Trophoblast cell (in vitro differentiated cells and primary cell): ENCODE data around the gene ASTL.

ENCODE experiments used
- DNase-seq, 2 donors: peaks; one replicate each; pipeline ENCODE4 v3.0.0-alpha.2; 2016
- H2AFZ ChIP-seq: 2 replicates; pipeline ENCODE4 v1.6.1; 2013; ENCODE audit warnings: low read length, moderate library complexity, mild to moderate bottlenecking; ENCODE audit not compliant: insufficient read depth, poor library complexity
- H2AK5ac ChIP-seq: 2 replicates; pipeline ENCODE4 v1.6.1; 2013; ENCODE audit warnings: mild to moderate bottlenecking, low read length
- H2BK120ac ChIP-seq: 2 replicates; pipeline ENCODE4 v1.6.1; 2013; ENCODE audit warnings: low read length, mild to moderate bottlenecking, moderate library complexity; ENCODE audit not compliant: insufficient read depth, poor library complexity
- H2BK12ac ChIP-seq: 2 replicates; pipeline ENCODE4 v1.6.1; 2013; ENCODE audit warnings: mild to moderate bottlenecking, low read length, moderate library complexity
- H2BK5ac ChIP-seq: 2 replicates; pipeline ENCODE4 v1.6.1; 2013; ENCODE audit warnings: low read length, low read depth, moderate library complexity, mild to moderate bottlenecking; ENCODE audit not compliant: poor library complexity
- H3K14ac ChIP-seq: 2 replicates; pipeline ENCODE4 v1.6.1; 2013; ENCODE audit warnings: mild to moderate bottlenecking, low read length
- H3K18ac ChIP-seq: 2 replicates; pipeline ENCODE4 v1.6.1; 2013; ENCODE audit warnings: mild to moderate bottlenecking, low read length
- H3K23ac ChIP-seq: 2 replicates; pipeline ENCODE4 v1.6.1; 2013; ENCODE audit warnings: low read length
- H3K27ac ChIP-seq: 2 replicates; pipeline ENCODE4 v1.5.1; 2013; ENCODE audit warnings: low read depth, mild to moderate bottlenecking, inconsistent platforms, low read length, moderate library complexity
- H3K27me3 ChIP-seq: 2 replicates; pipeline ENCODE4 v1.6.1; 2013; ENCODE audit warnings: inconsistent platforms, mild to moderate bottlenecking, low read length, moderate library complexity; ENCODE audit not compliant: insufficient read depth
- H3K36me3 ChIP-seq, 2 experiments: 1 replicate in 1 of 2; 2 replicates in 1 of 2; pipeline ENCODE4 v1.6.1; 2013; ENCODE audit warnings: low read length in 2 of 2, mild to moderate bottlenecking in 2 of 2, moderate library complexity in 1 of 2; ENCODE audit not compliant: insufficient read depth in 2 of 2, control insufficient read depth in 1 of 2
- H3K4ac ChIP-seq: 2 replicates; pipeline ENCODE4 v1.6.1; 2013; ENCODE audit warnings: low read depth, mild to moderate bottlenecking, low read length, moderate library complexity
- H3K4me1 ChIP-seq, 2 experiments: 1 replicate in 1 of 2; 2 replicates in 1 of 2; pipeline ENCODE4 v1.6.1; 2013; ENCODE audit warnings: low read length in 2 of 2, mild to moderate bottlenecking in 2 of 2, moderate library complexity in 1 of 2; ENCODE audit not compliant: insufficient read depth in 2 of 2, control insufficient read depth in 1 of 2
- H3K4me2 ChIP-seq: 2 replicates; pipeline ENCODE4 v1.6.1; 2013; ENCODE audit warnings: inconsistent platforms, mild to moderate bottlenecking, low read length, moderate library complexity
- H3K4me3 ChIP-seq: 2 replicates; pipeline ENCODE4 v1.5.1; 2013; ENCODE audit warnings: mild to moderate bottlenecking, low read depth, low read length, inconsistent platforms
- H3K79me1 ChIP-seq: one replicate; pipeline ENCODE4 v1.6.1; 2013; ENCODE audit warnings: low read length
- H3K79me2 ChIP-seq: 2 replicates; pipeline ENCODE4 v1.6.1; 2013; ENCODE audit warnings: low read length, mild to moderate bottlenecking; ENCODE audit not compliant: control insufficient read depth, insufficient read depth, poor library complexity
- H3K9ac ChIP-seq: 2 replicates; pipeline ENCODE4 v1.6.1; 2013; ENCODE audit warnings: mild to moderate bottlenecking, low read length
- H3K9me3 ChIP-seq: 2 replicates; pipeline ENCODE4 v1.6.1; 2013; ENCODE audit warnings: low read depth, mild to moderate bottlenecking, control low read depth, inconsistent platforms, low read length; ENCODE audit not compliant: insufficient read depth
- H4K12ac ChIP-seq: 2 replicates; pipeline ENCODE4 v1.6.1; 2013; ENCODE audit warnings: low read depth, mild to moderate bottlenecking, low read length, moderate library complexity
- H4K8ac ChIP-seq: 2 replicates; pipeline ENCODE4 v1.6.1; 2013; ENCODE audit warnings: low read depth, mild to moderate bottlenecking, low read length, moderate library complexity
- H4K91ac ChIP-seq: one replicate; pipeline ENCODE4 v1.6.1; 2013; ENCODE audit warnings: low read depth, mild to moderate bottlenecking, low read length, moderate library complexity
- WGBS: extraction: QIAGEN DNeasy Blood & Tissue Kit; methylation state at CpG from one replicate; pipeline ENCODE4 v1.1.7; 2013; ENCODE audit warnings: missing lambda C conversion rate; ENCODE audit not compliant: insufficient read length, insufficient coverage; ENCODE audit errors: extremely low coverage; 5-methylcytosine and 5-hydroxymethylcytosine counted together

ASTL gene

DNA sequence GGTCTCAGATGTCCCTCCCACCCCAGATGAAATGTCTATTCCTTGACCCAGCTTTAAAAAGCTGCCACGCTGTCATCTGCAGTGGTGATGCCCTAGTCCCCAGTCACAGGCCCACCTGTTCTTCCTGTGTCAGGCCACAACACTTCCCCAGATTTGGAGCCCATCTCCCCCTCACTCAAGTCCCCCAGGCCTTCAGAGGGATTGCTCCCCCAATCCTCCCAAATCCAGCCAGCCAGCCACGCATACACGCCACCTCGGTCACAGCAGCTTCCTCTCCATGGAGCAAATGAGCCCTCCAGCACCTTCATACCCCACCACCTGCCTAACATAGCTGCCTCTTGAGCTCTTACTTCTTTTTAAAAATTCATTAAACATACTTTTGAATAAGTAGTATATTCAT lies 7.8 kb downstream of the ASTL start:
- Histone ChIP-seq H3K4me1 (no peaks in the 10 kb centered on the region), H2BK12ac (no peak overlapping the region), H3K9me3 (peaks cover 3% of the 10 kb centered on the region), H3K23ac (no peak overlapping the region), H2BK120ac (no peak overlapping the region), H3K27me3 (no peaks in the 10 kb centered on the region), H4K91ac (no peak overlapping the region), H4K12ac (no peak overlapping the region), H3K4me2 (no peak overlapping the region), H3K79me1 (no peaks in the 10 kb centered on the region), H2AK5ac (no peak overlapping the region), H3K4me3 (no peak overlapping the region), H3K36me3 (no peaks in the 10 kb centered on the region), H4K8ac (no peak overlapping the region), H3K79me2 (no peaks in the 10 kb centered on the region), H2BK5ac (no peak overlapping the region), H3K18ac (no peak overlapping the region), H3K14ac (no peak overlapping the region), H3K4ac (no peak overlapping the region), H3K27ac (no peak overlapping the region), H3K9ac (no peak overlapping the region), H2AFZ (no peak overlapping the region)
- no CpG with 5 or more reads among the region's 4 CpGs for WGBS
- DNase-seq, result no peak

DNA sequence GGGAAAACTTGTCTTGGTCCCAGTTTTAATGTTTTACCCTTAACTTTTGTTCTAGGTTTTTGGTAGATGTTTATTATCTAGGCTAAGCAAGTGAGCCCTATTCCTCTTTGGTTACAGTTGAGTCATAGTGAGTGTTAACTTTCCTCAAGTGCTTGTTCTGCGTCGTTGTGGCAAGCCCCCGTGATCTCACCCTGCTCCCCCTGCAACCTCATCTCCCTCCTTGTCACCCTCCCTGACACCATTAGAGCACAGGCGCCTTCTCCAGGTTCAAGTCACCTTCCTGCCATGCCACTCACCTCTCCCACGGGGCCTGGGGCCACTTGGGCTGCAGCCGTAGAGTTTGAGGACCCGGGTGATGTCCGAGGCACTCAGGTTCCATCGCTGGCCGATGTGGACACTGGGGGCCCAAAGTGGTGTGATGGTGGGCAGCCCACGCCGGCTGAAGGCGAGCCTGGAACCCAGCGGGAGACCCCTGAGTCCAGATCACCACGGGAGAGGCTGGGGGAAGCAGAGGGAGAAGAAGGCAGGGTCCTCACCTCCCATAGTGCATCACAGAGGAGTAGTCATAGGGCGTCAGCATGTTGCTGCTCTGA lies 8.7 kb downstream of the ASTL start:
- no peak overlapping the region for H2BK12ac ChIP-seq
- no peaks in the 10 kb centered on the region for H3K27me3 ChIP-seq
- H3K36me3 ChIP-seq, result no peaks in the 10 kb centered on the region
- no peak overlapping the region for H3K27ac ChIP-seq
- no peak overlapping the region for H2AFZ ChIP-seq
- H3K18ac ChIP-seq, result no peak overlapping the region
- H3K4me1 ChIP-seq, result no peaks in the 10 kb centered on the region
- no peak overlapping the region for H3K4ac ChIP-seq
- WGBS, result no CpG with 5 or more reads among the region's 16 CpGs
- no peak overlapping the region for H3K4me3 ChIP-seq
- no peak overlapping the region for H2AK5ac ChIP-seq
- H3K23ac ChIP-seq, result no peak overlapping the region
- H3K79me2 ChIP-seq, result no peaks in the 10 kb centered on the region
- no peak overlapping the region for H3K9ac ChIP-seq
- no peak overlapping the region for H2BK5ac ChIP-seq
- no peak overlapping the region for H4K12ac ChIP-seq
- H2BK120ac ChIP-seq, result no peak overlapping the region
- no peak for DNase-seq
- no peak overlapping the region for H4K91ac ChIP-seq
- H3K14ac ChIP-seq, result no peak overlapping the region
- no peak overlapping the region for H4K8ac ChIP-seq
- H3K79me1 ChIP-seq, result no peaks in the 10 kb centered on the region
- H3K4me2 ChIP-seq, result no peak overlapping the region
- H3K9me3 ChIP-seq, result peaks cover 3% of the 10 kb centered on the region

DNA sequence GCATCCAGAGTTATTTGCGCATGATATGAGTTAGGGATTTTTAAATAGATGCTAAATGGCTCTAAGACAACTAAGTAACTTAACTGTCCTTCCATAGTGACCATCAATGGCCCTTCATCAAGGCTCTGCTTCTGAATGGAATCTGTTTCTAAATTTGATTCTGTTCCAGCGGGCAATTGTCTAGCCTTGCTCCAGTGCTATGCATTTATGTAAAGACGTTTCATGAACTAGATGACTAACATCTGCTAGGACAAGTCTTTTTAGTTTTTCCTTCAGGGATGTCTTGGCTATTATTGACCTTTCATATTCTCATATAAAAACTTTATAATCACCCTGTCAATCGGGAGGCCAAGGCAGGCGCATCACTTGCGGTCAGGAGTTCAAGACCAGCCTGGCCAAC lies 9.8 kb downstream of the ASTL start:
- Histone ChIP-seq H2BK120ac (no peak overlapping the region), H3K9ac (no peak overlapping the region), H3K4me1 (no peaks in the 10 kb centered on the region), H3K27ac (no peak overlapping the region), H3K4ac (no peak overlapping the region), H3K18ac (no peak overlapping the region), H4K91ac (no peak overlapping the region), H3K14ac (no peak overlapping the region), H2AK5ac (no peak overlapping the region), H3K4me2 (no peak overlapping the region), H2BK5ac (no peak overlapping the region), H4K8ac (no peak overlapping the region), H3K4me3 (no peak overlapping the region), H3K79me2 (no peaks in the 10 kb centered on the region), H2BK12ac (no peak overlapping the region), H3K79me1 (no peaks in the 10 kb centered on the region), H3K9me3 (peaks cover 3% of the 10 kb centered on the region), H2AFZ (no peak overlapping the region), H4K12ac (no peak overlapping the region), H3K27me3 (no peaks in the 10 kb centered on the region), H3K23ac (no peak overlapping the region), H3K36me3 (no peaks in the 10 kb centered on the region)
- DNase-seq, result no peak
- WGBS, result no CpG with 5 or more reads among the region's 6 CpGs

DNA sequence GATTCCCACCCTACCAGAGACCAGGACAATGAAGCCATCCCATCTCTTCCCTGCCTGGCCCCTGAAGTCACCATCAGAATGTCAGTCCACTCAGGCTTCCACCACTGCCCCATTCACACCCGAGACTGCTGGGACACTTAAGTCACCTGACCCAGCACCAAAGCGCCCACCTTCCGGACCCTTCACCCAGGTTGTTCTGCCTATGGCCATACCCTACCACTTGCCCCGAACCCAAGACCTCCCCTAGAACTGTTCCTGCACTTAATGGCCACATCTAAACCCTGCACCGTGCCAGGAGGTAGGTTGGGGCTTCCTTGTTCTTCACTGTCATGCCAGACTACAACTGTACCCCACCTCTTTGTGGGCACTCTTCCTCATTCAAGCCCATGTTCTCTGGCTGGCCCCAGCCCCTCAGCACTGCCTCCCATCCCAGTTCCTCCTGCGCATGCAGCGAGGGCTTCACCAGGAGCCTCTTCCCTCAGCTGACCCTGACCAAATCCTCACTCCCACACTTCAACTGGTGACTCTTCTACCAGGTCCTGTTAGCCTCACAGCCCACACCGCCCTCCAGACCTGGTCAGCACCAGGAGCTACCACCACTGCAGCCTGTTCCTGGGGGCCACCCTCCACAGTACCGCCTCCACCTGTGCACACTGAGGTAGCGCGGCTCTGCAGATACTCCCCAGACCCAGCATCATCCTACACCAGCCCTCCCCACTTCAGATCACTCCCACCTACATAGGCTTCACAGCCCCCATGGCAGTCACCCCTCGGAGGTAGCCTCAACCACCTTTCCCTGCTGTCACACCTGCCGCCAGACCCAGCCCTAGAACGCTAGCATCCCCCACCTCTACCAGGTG lies 13.7 kb downstream of the ASTL start:
- Histone ChIP-seq H3K27ac (no peak overlapping the region), H2BK12ac (no peak overlapping the region), H4K91ac (no peak overlapping the region), H3K23ac (no peak overlapping the region), H3K9me3 (no peaks in the 10 kb centered on the region), H3K4me2 (no peak overlapping the region), H3K4me3 (peak overlapping the region; percentile 3), H2AK5ac (no peak overlapping the region), H3K14ac (no peak overlapping the region), H2AFZ (no peak overlapping the region), H3K79me1 (no peaks in the 10 kb centered on the region), H3K79me2 (no peaks in the 10 kb centered on the region), H2BK5ac (no peak overlapping the region), H4K12ac (no peak overlapping the region), H3K18ac (no peak overlapping the region), H2BK120ac (no peak overlapping the region), H3K36me3 (no peaks in the 10 kb centered on the region), H3K4ac (no peak overlapping the region), H3K4me1 (no peaks in the 10 kb centered on the region), H3K27me3 (no peaks in the 10 kb centered on the region), H3K9ac (no peak overlapping the region), H4K8ac (no peak overlapping the region)
- no peak for DNase-seq
- no CpG with 5 or more reads among the region's 14 CpGs for WGBS
